ENCODE results near the gene NTNG2.

NTNG2 gene

GRCh38 chr9:132235894-132236661 is 74.2 kb downstream of the NTNG2 start:
- peak; percentile 35 for DNase-seq (ENCODE audit: low read depth)

GRCh38 chr9:132236662-132237311 is 74.9 kb downstream of the NTNG2 start:
- no peak for DNase-seq (ENCODE audit: low read depth)

GRCh38 chr9:132237481-132237880 is 75.6 kb downstream of the NTNG2 start:
- DNase-seq (ENCODE audit: low read depth), result no peak

GRCh38 chr9:132238026-132238972 is 76.4 kb downstream of the NTNG2 start:
- no peak for DNase-seq (ENCODE audit: low read depth)

- DNase-seq (ENCODE audit: low read depth), result no peak
Measured at GRCh38 chr9:132238992-132239391, 77.1 kb downstream of the NTNG2 start.

GRCh38 chr9:132239518-132239917 is 77.7 kb downstream of the NTNG2 start:
- DNase-seq (ENCODE audit: low read depth), result no peak

- no peak for DNase-seq (ENCODE audit: low read depth)
Measured at GRCh38 chr9:132239999-132240840, 78.4 kb downstream of the NTNG2 start.

- DNase-seq (ENCODE audit: low read depth), result peak; percentile 80
Measured at GRCh38 chr9:132240841-132241482, 79.1 kb downstream of the NTNG2 start.

- DNase-seq (ENCODE audit: low read depth), result no peak
Measured at GRCh38 chr9:132241483-132241839, 79.6 kb downstream of the NTNG2 start.

GRCh38 chr9:132241840-132242620 is 80.2 kb downstream of the NTNG2 start:
- DNase-seq (ENCODE audit: low read depth), result no peak

GRCh38 chr9:132242621-132243155 is 80.8 kb downstream of the NTNG2 start:
- DNase-seq (ENCODE audit: low read depth), result no peak

- DNase-seq (ENCODE audit: low read depth), result no peak
Measured at GRCh38 chr9:132243156-132244074, 81.6 kb downstream of the NTNG2 start.

- no peak for DNase-seq (ENCODE audit: low read depth)
Measured at GRCh38 chr9:132244582-132245455, 83.0 kb downstream of the NTNG2 start.

GRCh38 chr9:132245465-132245864 is 83.6 kb downstream of the NTNG2 start:
- DNase-seq (ENCODE audit: low read depth), result no peak

- no peak for DNase-seq (ENCODE audit: low read depth)
Measured at GRCh38 chr9:132247942-132248341, 86.1 kb downstream of the NTNG2 start.

- no peak for DNase-seq (ENCODE audit: low read depth)
Measured at GRCh38 chr9:132249123-132249522, 87.3 kb downstream of the NTNG2 start.

GRCh38 chr9:132249690-132250089 is 87.8 kb downstream of the NTNG2 start:
- no peak for DNase-seq (ENCODE audit: low read depth)
